Astrocyte (in vitro differentiated cells and primary cell): ENCODE measurements around the gene CPEB4. TPM values are rescaled to one million over a fixed set of nuclear protein-coding genes. Genes with fewer than 3 reads are reported as not detected.

ENCODE experiments used
- DNase-seq: peaks from one replicate; pipeline ENCODE4 v3.0.0-alpha.2; 2010; ENCODE audit warnings: low read depth
- FAIRE-seq: peaks from 2 replicates; lab custom pipeline; 2011; peaks lifted over from hg19 to GRCh38; lab: Jason Lieb, UNC
- H2AFZ ChIP-seq: 2 replicates; pipeline ENCODE4 v1.6.0; 2012; ENCODE audit warnings: low read depth, low read length, inconsistent platforms
- H3K27ac ChIP-seq: 2 replicates; pipeline ENCODE4 v1.5.1; 2011; ENCODE audit warnings: low read depth, low read length, inconsistent platforms
- H3K27me3 ChIP-seq: 2 replicates; pipeline ENCODE4 v1.6.0; 2011; ENCODE audit warnings: low read length, inconsistent platforms; ENCODE audit not compliant: insufficient read depth
- H3K36me3 ChIP-seq: 2 replicates; pipeline ENCODE4 v1.5.1; 2011; ENCODE audit warnings: low read length, inconsistent platforms; ENCODE audit not compliant: insufficient read depth
- H3K4me1 ChIP-seq: 2 replicates; pipeline ENCODE4 v1.5.1; 2011; ENCODE audit warnings: low read length, inconsistent platforms; ENCODE audit not compliant: insufficient read depth
- H3K4me2 ChIP-seq: 2 replicates; pipeline ENCODE4 v1.6.0; 2012; ENCODE audit warnings: low read length, inconsistent platforms
- H3K4me3 ChIP-seq: 2 replicates; pipeline ENCODE4 v1.5.1; 2011; ENCODE audit warnings: low read depth, mild to moderate bottlenecking, low read length, inconsistent platforms; ENCODE audit not compliant: insufficient read depth
- H3K79me2 ChIP-seq: 2 replicates; pipeline ENCODE4 v1.6.0; 2012; ENCODE audit warnings: mild to moderate bottlenecking, low read length, inconsistent platforms; ENCODE audit not compliant: insufficient read depth
- H3K9ac ChIP-seq: 2 replicates; pipeline ENCODE4 v1.6.0; 2012; ENCODE audit warnings: mild to moderate bottlenecking, low read length, inconsistent platforms
- H3K9me3 ChIP-seq: 2 replicates; pipeline ENCODE4 v1.5.1; 2012; ENCODE audit warnings: low read depth, mild to moderate bottlenecking, low read length, inconsistent platforms; ENCODE audit not compliant: insufficient read depth
- H4K20me1 ChIP-seq: 2 replicates; pipeline ENCODE4 v1.6.0; 2012; ENCODE audit warnings: low read length, inconsistent platforms; ENCODE audit not compliant: insufficient read depth
- H3K27ac Mint-ChIP-seq: one replicate; pipeline ENCODE4 v1.8.0; 2021; ENCODE audit warnings: mild to moderate bottlenecking, mixed read lengths; ENCODE audit not compliant: unreplicated experiment
- H3K27me3 Mint-ChIP-seq: one replicate; pipeline ENCODE4 v1.8.0; 2021; ENCODE audit warnings: low read depth, mixed read lengths; ENCODE audit not compliant: unreplicated experiment
- H3K36me3 Mint-ChIP-seq: one replicate; pipeline ENCODE4 v1.8.0; 2021; ENCODE audit warnings: low read depth, mixed read lengths; ENCODE audit not compliant: unreplicated experiment
- H3K4me1 Mint-ChIP-seq: one replicate; pipeline ENCODE4 v1.8.0; 2021; ENCODE audit warnings: low read depth, mixed read lengths; ENCODE audit not compliant: unreplicated experiment
- H3K4me3 Mint-ChIP-seq: one replicate; pipeline ENCODE4 v1.8.0; 2021; ENCODE audit warnings: mild to moderate bottlenecking, moderate library complexity, mixed read lengths; ENCODE audit not compliant: unreplicated experiment
- H3K9me3 Mint-ChIP-seq: one replicate; pipeline ENCODE4 v1.8.0; 2021; ENCODE audit warnings: mild to moderate bottlenecking, mixed read lengths; ENCODE audit not compliant: unreplicated experiment
- CTCF ChIP-seq: IDR thresholded peaks from 2 replicates; pipeline ENCODE4 v1.5.1; 2011; ENCODE audit warnings: low read depth, mild to moderate bottlenecking, inconsistent platforms, low read length, moderate library complexity; ENCODE audit not compliant: insufficient read depth
- EZH2 ChIP-seq: IDR thresholded peaks from 2 replicates; pipeline ENCODE4 v1.6.1; 2012; ENCODE audit warnings: mild to moderate bottlenecking, low read length, inconsistent platforms; ENCODE audit not compliant: insufficient read depth
- total RNA-seq: library from RNA; stranded (reverse); gene quantifications from 2 replicates; pipeline ENCODE4 v1.2.1, GENCODE V29; 2021

CPEB4 gene
- total RNA-seq, 1 donor from 2014 or later, result 37.2 TPM

DNA sequence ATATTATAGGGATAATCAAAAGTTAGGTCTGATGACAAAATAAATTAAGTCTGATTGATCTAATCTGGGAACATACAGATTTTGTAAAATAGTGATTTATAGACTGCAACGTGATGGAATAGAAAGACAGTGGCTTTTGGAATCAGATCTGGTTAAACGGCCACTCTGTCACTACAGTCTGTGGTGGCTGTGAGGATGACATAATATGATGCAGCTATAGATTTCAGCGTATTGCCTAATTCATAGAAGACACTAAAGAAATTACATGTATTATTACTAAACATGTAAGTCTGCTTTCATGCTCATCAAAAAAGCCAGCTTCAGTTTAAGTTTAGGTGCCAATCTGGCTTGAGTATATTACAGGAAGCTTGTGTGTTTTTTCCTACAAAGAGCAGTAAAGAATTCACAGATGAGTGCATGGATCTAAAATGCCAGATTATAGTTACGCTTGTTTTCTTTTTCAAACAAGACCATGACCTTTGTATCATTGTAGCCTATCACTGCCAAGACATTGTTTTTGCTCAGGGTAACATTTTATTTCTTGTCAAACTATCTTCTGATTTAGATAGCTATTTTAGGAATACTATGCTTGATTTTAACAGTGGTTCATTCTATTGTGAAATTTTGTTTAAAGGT is 25.7 kb downstream of the CPEB4 start:
- Mint-ChIP-seq H3K27me3 (no peaks in the 10 kb centered on the region), H3K36me3 (peaks cover 2% of the 10 kb centered on the region), H3K4me1 (peaks cover 5% of the 10 kb centered on the region), H3K4me3 (no peak overlapping the region), H3K27ac (no peak overlapping the region), H3K9me3 (no peaks in the 10 kb centered on the region)
- Histone ChIP-seq H2AFZ (no peak overlapping the region), H4K20me1 (peaks cover 13% of the 10 kb centered on the region), H3K27ac (no peak overlapping the region), H3K4me3 (no peak overlapping the region), H3K4me2 (no peak overlapping the region), H3K4me1 (peaks cover 4% of the 10 kb centered on the region), H3K79me2 (peaks cover 34% of the 10 kb centered on the region), H3K9me3 (no peaks in the 10 kb centered on the region), H3K9ac (no peak overlapping the region), H3K36me3 (no peaks in the 10 kb centered on the region), H3K27me3 (no peaks in the 10 kb centered on the region)
- TF ChIP-seq CTCF, result no peak
- no peak for TF ChIP-seq EZH2
- FAIRE-seq (no peak), DNase-seq (no peak)

DNA sequence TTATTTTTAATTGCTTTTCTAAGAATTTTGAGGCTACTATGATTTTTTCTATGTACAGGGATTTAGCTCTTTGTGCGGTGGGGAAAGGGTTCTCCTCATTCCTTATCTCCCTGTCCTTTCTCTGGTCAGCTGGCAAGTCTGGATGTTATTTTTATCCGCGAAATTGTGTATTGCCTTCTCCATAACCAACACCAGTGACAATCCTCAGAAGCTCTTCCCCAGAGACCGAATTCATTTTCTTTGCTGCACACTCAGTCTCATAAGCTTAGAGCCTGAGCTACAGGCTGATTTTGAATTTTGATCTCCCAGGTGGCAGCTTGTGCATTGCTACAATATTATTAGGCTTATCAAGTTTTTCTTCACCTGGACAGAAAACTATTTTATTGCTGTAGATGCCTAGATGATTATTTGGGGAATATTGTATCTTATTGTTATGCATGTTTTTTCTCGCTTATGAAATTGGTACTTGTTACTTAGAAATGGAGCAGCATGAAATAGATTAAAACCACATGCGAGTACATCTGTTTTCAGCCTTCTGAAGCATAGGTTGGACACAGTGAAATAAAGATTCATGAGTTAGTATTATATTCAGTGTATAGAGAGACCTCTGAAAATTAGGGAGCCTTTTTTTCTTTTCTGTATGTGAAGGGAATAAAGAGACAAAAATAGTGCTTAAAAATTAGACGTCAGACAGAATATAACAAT is 27.3 kb downstream of the CPEB4 start:
- H3K9me3 Mint-ChIP-seq, result no peaks in the 10 kb centered on the region
- H3K27me3 Mint-ChIP-seq, result no peaks in the 10 kb centered on the region
- H3K4me1 ChIP-seq, result peaks cover 17% of the 10 kb centered on the region
- H3K27ac ChIP-seq, result no peak overlapping the region
- no peak overlapping the region for H3K9ac ChIP-seq
- H3K9me3 ChIP-seq, result no peaks in the 10 kb centered on the region
- peaks cover 5% of the 10 kb centered on the region for H4K20me1 ChIP-seq
- FAIRE-seq (no peak), DNase-seq (no peak)
- TF ChIP-seq EZH2 (no peak), CTCF (no peak)
- peaks cover 2% of the 10 kb centered on the region for H3K36me3 Mint-ChIP-seq
- H3K27me3 ChIP-seq, result no peaks in the 10 kb centered on the region
- H3K4me1 Mint-ChIP-seq, result no peaks in the 10 kb centered on the region
- no peak overlapping the region for H3K27ac Mint-ChIP-seq
- H3K4me2 ChIP-seq, result no peak overlapping the region
- no peaks in the 10 kb centered on the region for H3K36me3 ChIP-seq
- H3K79me2 ChIP-seq, result peaks cover 34% of the 10 kb centered on the region
- H2AFZ ChIP-seq, result no peak overlapping the region
- no peak overlapping the region for H3K4me3 ChIP-seq
- H3K4me3 Mint-ChIP-seq, result no peak overlapping the region

DNA sequence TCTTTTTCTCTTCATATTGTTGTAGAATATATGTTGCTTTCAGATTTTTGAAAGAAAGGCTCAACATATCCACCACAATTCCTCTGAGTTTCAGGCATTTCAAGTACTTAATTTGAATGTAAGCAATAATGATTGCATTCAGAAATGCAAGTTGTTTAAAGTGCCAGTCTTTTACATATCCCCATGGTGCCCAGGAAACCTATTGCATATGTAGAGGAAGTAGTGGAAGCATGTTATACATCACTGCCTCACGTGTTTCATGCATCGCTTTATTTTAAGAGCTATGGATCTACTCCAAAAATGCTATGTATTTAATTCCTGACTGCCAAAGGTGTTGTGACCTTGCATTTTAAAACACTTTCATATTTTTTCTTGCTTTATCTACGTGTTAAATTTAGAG is 28.1 kb downstream of the CPEB4 start:
- Mint-ChIP-seq H3K9me3 (no peaks in the 10 kb centered on the region), H3K36me3 (peaks cover 4% of the 10 kb centered on the region)
- peaks cover 39% of the 10 kb centered on the region for H3K79me2 ChIP-seq

More for the DNA sequence above, 28.1 kb downstream of the CPEB4 start:
- Histone ChIP-seq H2AFZ (no peak overlapping the region), H3K9me3 (no peaks in the 10 kb centered on the region), H3K27ac (no peak overlapping the region), H3K4me2 (no peak overlapping the region), H4K20me1 (peaks cover 5% of the 10 kb centered on the region), H3K36me3 (no peaks in the 10 kb centered on the region), H3K4me1 (peaks cover 17% of the 10 kb centered on the region), H3K27me3 (no peaks in the 10 kb centered on the region), H3K4me3 (no peak overlapping the region), H3K9ac (no peak overlapping the region)
- TF ChIP-seq CTCF (no peak), EZH2 (no peak)
- Mint-ChIP-seq H3K27me3 (no peaks in the 10 kb centered on the region), H3K4me1 (no peaks in the 10 kb centered on the region), H3K4me3 (no peak overlapping the region), H3K27ac (no peak overlapping the region)
- FAIRE-seq (no peak), DNase-seq (no peak)
